GM12891 (cell line): ENCODE results near the gene ABHD8.

ENCODE experiments used
- PAX5 ChIP-seq: IDR thresholded peaks from 2 replicates; pipeline ENCODE4 v1.6.1; 2011; ENCODE audit warnings: low read length, moderate library complexity, mild to moderate bottlenecking; ENCODE audit not compliant: insufficient read depth, severe bottlenecking
- POLR2A ChIP-seq: IDR thresholded peaks from 2 replicates; pipeline ENCODE4 v1.6.1; 2011; ENCODE audit warnings: low read depth, low read length, control low read depth
- POLR2AphosphoS5 ChIP-seq: IDR thresholded peaks from 2 replicates; pipeline ENCODE4 v1.6.1; 2011; ENCODE audit warnings: low read depth, low read length, control low read depth
- POU2F2 ChIP-seq: IDR thresholded peaks from 2 replicates; pipeline ENCODE4 v1.6.1; 2011; ENCODE audit warnings: low read depth, mild to moderate bottlenecking, control low read depth, low read length, moderate library complexity
- SPI1 ChIP-seq: IDR thresholded peaks from 2 replicates; pipeline ENCODE4 v1.6.1; 2011; ENCODE audit warnings: low read depth, low read length, control low read depth
- TAF1 ChIP-seq: IDR thresholded peaks from 2 replicates; pipeline ENCODE4 v1.6.1; 2011; ENCODE audit warnings: low read depth, low read length, control low read depth

GRCh38 chr19:17305216-17305516 is 1.9 kb upstream of the ABHD8 start:
- TF ChIP-seq POLR2A (no peak), TAF1 (no peak), POLR2AphosphoS5 (no peak), SPI1 (no peak), PAX5 (no peak), POU2F2 (no peak)
